Measurements from ENCODE around the gene CCBE1. TPM values are rescaled to one million over a fixed set of nuclear protein-coding genes. Genes with fewer than 3 reads are reported as not detected.

The CCBE1 gene
- total and polyA plus RNA-seq, 2 of the 4 experiments (the other 2 are of a cell fraction): 64.8 to 148 TPM

GRCh38 chr18:59518705-59519104 lies 178.5 kb downstream of the CCBE1 start:
- H2BK20ac ChIP-seq (ENCODE audit: low read depth, low read length): no peak overlapping the region
- no peaks in the 10 kb centered on the region for H3K27me3 ChIP-seq (ENCODE audit: control insufficient read depth, insufficient read depth, low read length)
- no peak overlapping the region for H2AK5ac ChIP-seq (ENCODE audit: low read depth, low read length)
- ATAC-seq (ENCODE audit: low read depth) (no peak), DNase-seq (no peak)
- CTCF ChIA-PET: interaction anchor here (1.1 kb wide), 1 partner anchor 178 kb away, joined by 3 read pairs; the partner anchor contains the start of gene CCBE1
- dilution Hi-C loops (cut with HindIII; ENCODE audit: low sequenced_read_pairs, unreplicated experiment) (no loop called here), in situ Hi-C loops (cut with MboI; ENCODE audit: low sequenced_read_pairs) (no loop called here), intact Hi-C loops (cut with micrococcal nuclease) (no loop called here)
- no peak overlapping the region for H2BK5ac ChIP-seq (ENCODE audit: low read depth, low read length, poor library complexity, severe bottlenecking)
- H2BK120ac ChIP-seq (ENCODE audit: low read depth, low read length): no peak overlapping the region
- H3K4me3 ChIP-seq (ENCODE audit: insufficient read depth, low read depth, low read length): no peak overlapping the region
- no peak overlapping the region for H3K14ac ChIP-seq (replicated peaks; ENCODE audit: low read depth, low read length)
- peaks cover 17 to 19% of the 10 kb centered on the region in 2 experiments for H3K79me1 ChIP-seq (ENCODE audit: low read depth in 1 of 2, low read length in 2 of 2)
- H4K20me1 ChIP-seq (ENCODE audit: insufficient read depth, low read length): peaks cover 41% of the 10 kb centered on the region
- 67% methylated on average over 1 of the region's 2 CpGs; no CpG with 5 or more reads in 1 of the 2 experiments for WGBS, 2 experiments (ENCODE audit: extremely low coverage in 2 of 2, insufficient read length in 1 of 2)
- no peak overlapping the region for H3K4me2 ChIP-seq (ENCODE audit: low read depth, low read length)
- H3K36me3 ChIP-seq (ENCODE audit: control insufficient read depth, insufficient read depth, low read length): no peaks in the 10 kb centered on the region
- H3K4ac ChIP-seq (ENCODE audit: low read depth, low read length): no peak overlapping the region
- POLR2A ChIA-PET (ENCODE audit: unreplicated experiment): no interaction called here
- H3K27ac ChIP-seq (ENCODE audit: insufficient read depth, low read length): no peak overlapping the region
- no peak overlapping the region for H4K5ac ChIP-seq (ENCODE audit: low read depth, low read length)
- H3K9me3 ChIP-seq (ENCODE audit: control insufficient read depth, insufficient read depth, low read length): peaks cover 2% of the 10 kb centered on the region; the same call in 1 of the 2 replicates
- H3K9ac ChIP-seq (ENCODE audit: low read depth, low read length): no peak overlapping the region
- no peak overlapping the region for H3K18ac ChIP-seq (ENCODE audit: low read depth, low read length)
- TF ChIP-seq RAD21 (IDR thresholded peaks at IDR 0.05; ENCODE audit: low read length) (no peak), MXI1 (IDR thresholded peaks at IDR 0.05; ENCODE audit: borderline replicate concordance, low read depth, low read length) (no peak), RFX5 (IDR thresholded peaks at IDR 0.05; ENCODE audit: low read depth, low read length) (no peak), ELK1 (IDR thresholded peaks at IDR 0.05; ENCODE audit: borderline replicate concordance, low read depth, low read length) (no peak), MAFK (IDR thresholded peaks at IDR 0.05; ENCODE audit: low read depth, low read length) (no peak), MAZ (IDR thresholded peaks at IDR 0.05; ENCODE audit: borderline replicate concordance, low read depth, low read length) (no peak), BHLHE40 (IDR thresholded peaks at IDR 0.05; ENCODE audit: low read depth, low read length) (no peak)
- TF ChIP-seq, protein P1, sequence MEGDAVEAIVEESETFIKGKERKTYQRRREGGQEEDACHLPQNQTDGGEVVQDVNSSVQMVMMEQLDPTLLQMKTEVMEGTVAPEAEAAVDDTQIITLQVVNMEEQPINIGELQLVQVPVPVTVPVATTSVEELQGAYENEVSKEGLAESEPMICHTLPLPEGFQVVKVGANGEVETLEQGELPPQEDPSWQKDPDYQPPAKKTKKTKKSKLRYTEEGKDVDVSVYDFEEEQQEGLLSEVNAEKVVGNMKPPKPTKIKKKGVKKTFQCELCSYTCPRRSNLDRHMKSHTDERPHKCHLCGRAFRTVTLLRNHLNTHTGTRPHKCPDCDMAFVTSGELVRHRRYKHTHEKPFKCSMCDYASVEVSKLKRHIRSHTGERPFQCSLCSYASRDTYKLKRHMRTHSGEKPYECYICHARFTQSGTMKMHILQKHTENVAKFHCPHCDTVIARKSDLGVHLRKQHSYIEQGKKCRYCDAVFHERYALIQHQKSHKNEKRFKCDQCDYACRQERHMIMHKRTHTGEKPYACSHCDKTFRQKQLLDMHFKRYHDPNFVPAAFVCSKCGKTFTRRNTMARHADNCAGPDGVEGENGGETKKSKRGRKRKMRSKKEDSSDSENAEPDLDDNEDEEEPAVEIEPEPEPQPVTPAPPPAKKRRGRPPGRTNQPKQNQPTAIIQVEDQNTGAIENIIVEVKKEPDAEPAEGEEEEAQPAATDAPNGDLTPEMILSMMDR (conservative IDR thresholded peaks at IDR 0.05; ENCODE audit: low read depth, low read length): no peak
- peaks cover 17% of the 10 kb centered on the region for H3K4me1 ChIP-seq (ENCODE audit: control insufficient read depth, insufficient read depth, low read length)
- peaks cover 8% of the 10 kb centered on the region for H3K9me1 ChIP-seq (ENCODE audit: insufficient read depth, low read length)
- no peak overlapping the region for H2AFZ ChIP-seq (replicated peaks; ENCODE audit: low read length, poor library complexity)
- no peak overlapping the region for H4K8ac ChIP-seq (ENCODE audit: low read depth in 2 of 2, low read length in 2 of 2)
- no peak overlapping the region for H3K23ac ChIP-seq (ENCODE audit: low read depth, low read length)
- H2BK15ac ChIP-seq (ENCODE audit: low read depth, low read length): no peak overlapping the region
- BruUV-seq (replicated peaks): no TSS peak
- H3K56ac ChIP-seq (ENCODE audit: extremely low read depth, insufficient read depth, low read length): no peak overlapping the region
- H4K91ac ChIP-seq (ENCODE audit: insufficient read depth, low read depth, low read length): no peak overlapping the region
- H2AK9ac ChIP-seq (replicated peaks; ENCODE audit: low read depth, low read length, poor library complexity): no peak overlapping the region

Data from IMR-90 (cell line).